K562 (cell line): Measurements from ENCODE around the gene GPR183. TPM values are rescaled to one million over a fixed set of nuclear protein-coding genes. Genes with fewer than 3 reads are reported as not detected.

Experiments used
- ATF1 ChIP-seq, 2 experiments: fragments of 450-650 bp in 1 of 2; IDR thresholded peaks; 2 replicates each; pipeline ENCODE4 v1.6.1; 2016; ENCODE audit warnings: missing compliant biosample characterization in 1 of 2, missing genetic modification characterization in 1 of 2
- ATF3 ChIP-seq, 2 experiments: fragments of 450-650 bp in 1 of 2; sonication (generic) in 1 of 2; formaldehyde crosslinking in 1 of 2; IDR thresholded peaks in 1 of 2; conservative IDR thresholded peaks in 1 of 2; 2 replicates each; pipeline versions ENCODE4 v1.6.1 to v1.8.1; 2016 to 2023; ENCODE audit warnings: mild to moderate bottlenecking in 2 of 2, moderate library complexity in 2 of 2, inconsistent platforms in 1 of 2, missing genetic modification reagents in 1 of 2
- CCAR2 ChIP-seq: fragments of 200-400 bp; formaldehyde crosslinking; IDR thresholded peaks from 2 replicates; pipeline ENCODE4 v1.6.1; 2017; ENCODE audit warnings: mild to moderate bottlenecking, low read depth, low read length
- CHD1 ChIP-seq: fragments of 200-600 bp; sonication (generic); IDR thresholded peaks from one replicate; pipeline ENCODE4 v1.6.1; 2012; ENCODE audit warnings: mild to moderate bottlenecking, moderate library complexity, low read length, inconsistent platforms
- E2F6 ChIP-seq, 2 experiments: IDR thresholded peaks; 2 replicates each; pipeline ENCODE4 v1.6.1; 2011; ENCODE audit warnings: borderline replicate concordance in 1 of 2, control low read depth in 1 of 2, low read depth in 1 of 2, low read length in 1 of 2, mild to moderate bottlenecking in 1 of 2, mixed read lengths in 1 of 2, moderate library complexity in 1 of 2; ENCODE audit not compliant: insufficient read depth in 1 of 2, insufficient read length in 1 of 2, poor library complexity in 1 of 2, severe bottlenecking in 1 of 2; ENCODE audit errors: extremely low read depth in 1 of 2
- EHMT2 ChIP-seq: fragments of 450-650 bp; IDR thresholded peaks from 2 replicates; pipeline ENCODE4 v1.6.1; 2018; ENCODE audit warnings: antibody characterized with exemption
- ELF4 ChIP-seq: fragments of 450-650 bp; formaldehyde crosslinking; IDR thresholded peaks from 2 replicates; pipeline ENCODE4 v1.4.0; 2022; ENCODE audit warnings: missing genetic modification characterization
- FOXO4 ChIP-seq: fragments of 450-650 bp; formaldehyde crosslinking; IDR thresholded peaks from 2 replicates; pipeline ENCODE4 v1.4.0; 2020; ENCODE audit warnings: mild to moderate bottlenecking, moderate library complexity
- GABPB2 ChIP-seq: fragments of 250-450 bp; sonication (Bioruptor Pico); conservative IDR thresholded peaks from 2 replicates; pipeline ENCODE4 v1.5.1; 2021; ENCODE audit warnings: mild to moderate bottlenecking
- KHSRP ChIP-seq: fragments of 450-650 bp; IDR thresholded peaks from 2 replicates; pipeline ENCODE4 v1.6.1; 2017
- NCOR1 ChIP-seq: fragments of 450-650 bp; IDR thresholded peaks from 2 replicates; pipeline ENCODE4 v1.6.1; 2016; ENCODE audit warnings: mild to moderate bottlenecking, moderate library complexity
- NR2C2 ChIP-seq, 2 experiments: fragments of 200-800 bp in 1 of 2; sonication (Bioruptor generic) in 1 of 2; sonication (generic) in 1 of 2; formaldehyde crosslinking in 1 of 2; IDR thresholded peaks; 2 replicates each; pipeline versions ENCODE4 v1.6.1 to v1.8.0; 2016 to 2022; ENCODE audit warnings: mild to moderate bottlenecking in 1 of 2, missing compliant biosample characterization in 1 of 2, missing genetic modification characterization in 1 of 2, missing genetic modification reagents in 1 of 2
- NR4A1 ChIP-seq, 2 experiments: fragments of 250-450 bp in 1 of 2; fragments of 450-650 bp in 1 of 2; sonication (Bioruptor Pico) in 1 of 2; IDR thresholded peaks; 2 replicates each; pipeline versions ENCODE4 v1.4.0 to v1.6.1; 2016 to 2020; ENCODE audit warnings: mild to moderate bottlenecking in 2 of 2, missing compliant biosample characterization in 1 of 2, missing genetic modification characterization in 1 of 2, moderate library complexity in 1 of 2
- PCBP2 ChIP-seq: fragments of 200-400 bp; formaldehyde crosslinking; IDR thresholded peaks from 2 replicates; pipeline ENCODE4 v1.6.1; 2018; ENCODE audit warnings: low read length, low read depth, mild to moderate bottlenecking, moderate library complexity; ENCODE audit not compliant: poor library complexity, severe bottlenecking
- PKNOX1 ChIP-seq: fragments of 450-650 bp; IDR thresholded peaks from 2 replicates; pipeline ENCODE4 v1.6.1; 2016
- RBFOX2 ChIP-seq: fragments of 200-400 bp; formaldehyde crosslinking; IDR thresholded peaks from 2 replicates; pipeline ENCODE4 v1.6.1; 2017; ENCODE audit warnings: low read depth, mild to moderate bottlenecking, low read length, moderate library complexity
- RCOR1 ChIP-seq, 2 experiments: IDR thresholded peaks; 2 replicates each; pipeline ENCODE4 v1.6.1; 2012; ENCODE audit warnings: low read depth in 2 of 2, low read length in 2 of 2, borderline replicate concordance in 1 of 2, improper control_type of control experiment in 1 of 2
- SPI1 ChIP-seq: IDR thresholded peaks from 2 replicates; pipeline ENCODE4 v1.6.1; 2011; ENCODE audit warnings: low read depth, low read length, control low read depth, borderline replicate concordance
- SRSF1 ChIP-seq: fragments of 200-400 bp; formaldehyde crosslinking; IDR thresholded peaks from 2 replicates; pipeline ENCODE4 v1.6.1; 2017; ENCODE audit warnings: mild to moderate bottlenecking, low read depth, low read length, moderate library complexity
- TBL1XR1 ChIP-seq, 2 experiments: IDR thresholded peaks; 2 replicates each; pipeline ENCODE4 v1.6.1; 2012; ENCODE audit warnings: improper control_type of control experiment in 2 of 2, low read length in 2 of 2, mild to moderate bottlenecking in 1 of 2
- TGIF2 ChIP-seq: sonication (generic); formaldehyde crosslinking; IDR thresholded peaks from 2 replicates; pipeline ENCODE4 v1.8.1; 2022; ENCODE audit warnings: mild to moderate bottlenecking, missing genetic modification reagents, moderate library complexity
- TRIM24 ChIP-seq, 2 experiments: fragments of 450-650 bp; IDR thresholded peaks; 2 replicates each; pipeline ENCODE4 v1.6.1; 2016
- ZKSCAN1 ChIP-seq: fragments of 150-350 bp; IDR thresholded peaks from 2 replicates; pipeline ENCODE4 v1.6.1; 2016; ENCODE audit warnings: low read depth, low read length
- polyA plus RNA-seq, 8 experiments: library from polyadenylated mRNA; depleted of rRNA in 4 of 8; stranded (reverse) in 5 of 8; unstranded in 3 of 8; fragments of >200 nt; fragmentation: Nextera tagmentation in 2 of 8; fragmentation: Illumina TruSeq in 1 of 8; extraction: Ambion mirVana in 2 of 8; extraction: Trizol in 1 of 8; gene quantifications; 2 replicates each; pipeline versions ENCODE4 v1.2.1 to v1.2.3, GENCODE V29; 2011 to 2014; ENCODE audit warnings: inconsistent platforms in 1 of 8, missing spikeins in 1 of 8
- total RNA-seq, 7 experiments: library from RNA; depleted of rRNA in 6 of 7; stranded (reverse); fragments of >200 nt in 6 of 7; fragmentation: Illumina TruSeq in 2 of 7; extraction: Trizol in 2 of 7; gene quantifications; 2 replicates each; pipeline versions ENCODE4 v1.2.1 to v1.2.3, GENCODE V29; 2011 to 2021; ENCODE audit warnings: low replicate concordance in 1 of 7

Gene GPR183
- total and polyA plus RNA-seq, 9 of the 15 experiments (the other 6 are each of a cell fraction or from before 2014, with no cell fraction given): 1.3 to 10.2 (median 3.7) TPM

GRCh38 chr13:99314640-99315176 lies 7.5 kb upstream of the GPR183 start (continued):
- TF ChIP-seq TGIF2 (CRISPR knock-in tag) (no peak), PKNOX1 (peak; percentile 68), TRIM24 (IDR thresholded peaks at IDR 0.05) (0 out of 4 replicates have a peak, but pooled peaks of 1 of the 2 experiments have one; percentile 31), NR2C2 (CRISPR knock-in tag; IDR thresholded peaks at IDR 0.05) (no peak), NR2C2 (tag; IDR thresholded peaks at IDR 0.05) (peak; percentile 84), ATF3 (IDR thresholded peaks at IDR 0.05) (peak; percentile 33; the same call in 1 of the 2 replicates), ATF3 (CRISPR knock-in tag; conservative IDR thresholded peaks at IDR 0.05) (no peak), SRSF1 (no peak), CCAR2 (no peak), NCOR1 (peak; percentile 27; the same call in 1 of the 2 replicates), TBL1XR1 (IDR thresholded peaks at IDR 0.05; ENCODE audit: low read length in 2 of 2) (peak in 1 of 2 experiments; percentile 15; a peak in 1 of 4 replicates), E2F6 (IDR thresholded peaks at IDR 0.05; ENCODE audit: borderline replicate concordance in 1 of 2, extremely low read depth in 1 of 2, insufficient read depth in 1 of 2, insufficient read length in 1 of 2, low read depth in 1 of 2, low read length in 1 of 2, poor library complexity in 1 of 2, severe bottlenecking in 1 of 2) (no peak), ZKSCAN1 (no peak), KHSRP (no peak), EHMT2 (peak; percentile 55; the same call in 1 of the 2 replicates), GABPB2 (no peak), FOXO4 (CRISPR knock-in tag) (no peak), ATF1 (CRISPR knock-in tag; IDR thresholded peaks at IDR 0.05) (no peak), ATF1 (tag; IDR thresholded peaks at IDR 0.05) (peak; percentile 49; the same call in 1 of the 2 replicates), RBFOX2 (no peak), RCOR1 (IDR thresholded peaks at IDR 0.05; ENCODE audit: borderline replicate concordance in 1 of 2, low read depth in 2 of 2, low read length in 2 of 2) (peak in 1 of 2 experiments; percentile 44; a peak in 1 of 4 replicates), PCBP2 (no peak), CHD1 (no peak), SPI1 (peak; percentile 56), NR4A1 (CRISPR knock-in tag; IDR thresholded peaks at IDR 0.05) (no peak), NR4A1 (tag; IDR thresholded peaks at IDR 0.05) (no peak), ELF4 (CRISPR knock-in tag) (no peak)
